Measurements from ENCODE around the gene SYT8. TPM values are rescaled to one million over a fixed set of nuclear protein-coding genes. Genes with fewer than 3 reads are reported as not detected.

SYT8 gene
- polyA plus RNA-seq, 4 donors, result 0.42 to 1.1 TPM; not detected in 2

- no peak for DNase-seq (ENCODE audit: low read depth in 4 of 4, low spot score in 3 of 4)
Observed at GRCh38 chr11:1842149-1843097, 7.6 kb downstream of the SYT8 start.

- no peak for DNase-seq (ENCODE audit: low read depth in 4 of 4, low spot score in 3 of 4)
Observed at GRCh38 chr11:1843098-1843473, 8.3 kb downstream of the SYT8 start.

GRCh38 chr11:1843796-1844195 lies 9.0 kb downstream of the SYT8 start:
- DNase-seq (ENCODE audit: low read depth in 4 of 4, low spot score in 3 of 4), result no peak

- no peak for DNase-seq (ENCODE audit: low read depth in 4 of 4, low spot score in 3 of 4)
Observed at GRCh38 chr11:1844221-1845094, 9.7 kb downstream of the SYT8 start.

- DNase-seq (ENCODE audit: low read depth in 4 of 4, low spot score in 3 of 4), result no peak
Observed at GRCh38 chr11:1845095-1845429, 10.3 kb downstream of the SYT8 start.

GRCh38 chr11:1845561-1846452 lies 11.0 kb downstream of the SYT8 start:
- no peak for DNase-seq (ENCODE audit: low read depth in 4 of 4, low spot score in 3 of 4)

- DNase-seq (ENCODE audit: low read depth in 4 of 4, low spot score in 3 of 4), result no peak
Observed at GRCh38 chr11:1846453-1846932, 11.7 kb downstream of the SYT8 start.

GRCh38 chr11:1847006-1847735 lies 12.4 kb downstream of the SYT8 start:
- DNase-seq (ENCODE audit: low read depth in 4 of 4, low spot score in 3 of 4), result no peak

GRCh38 chr11:1847926-1848639 lies 13.3 kb downstream of the SYT8 start:
- no peak for DNase-seq (ENCODE audit: low read depth in 4 of 4, low spot score in 3 of 4)

GRCh38 chr11:1848640-1849430 lies 14.0 kb downstream of the SYT8 start:
- DNase-seq (ENCODE audit: low read depth in 4 of 4, low spot score in 3 of 4), result no peak

- DNase-seq (ENCODE audit: low read depth in 4 of 4, low spot score in 3 of 4), result no peak
Observed at GRCh38 chr11:1851468-1852180, 16.8 kb downstream of the SYT8 start.

GRCh38 chr11:1852271-1852876 lies 17.6 kb downstream of the SYT8 start:
- no peak for DNase-seq (ENCODE audit: low read depth in 4 of 4, low spot score in 3 of 4)

- DNase-seq (ENCODE audit: low read depth in 4 of 4, low spot score in 3 of 4), result no peak
Observed at GRCh38 chr11:1852877-1853276, 18.1 kb downstream of the SYT8 start, which contains the start of gene LSP1. TSS of gene LSP1 (plus strand) at chr11:1853084. CDS start at chr11:1853145, 61 bp downstream.

GRCh38 chr11:1853376-1854131 lies 18.8 kb downstream of the SYT8 start:
- DNase-seq (ENCODE audit: low read depth in 4 of 4, low spot score in 3 of 4), result no peak

- no peak for DNase-seq (ENCODE audit: low read depth in 4 of 4, low spot score in 3 of 4)
Observed at GRCh38 chr11:1854132-1854948, 19.6 kb downstream of the SYT8 start.
